IMR-90 (cell line): ENCODE data around the gene COL4A5. TPM values are rescaled to one million over a fixed set of nuclear protein-coding genes. Genes with fewer than 3 reads are reported as not detected.

Source experiments
- ATAC-seq: fragments of 200-7000 bp; cut with Tn5 transposase; 2 replicates; pipeline ENCODE4 v1.9.1; 2020; ENCODE audit warnings: low read depth, mild to moderate bottlenecking, moderate library complexity
- BruUV-seq: library from RNA; stranded (reverse); fragments of 400-500 nt; replicated peaks from 2 replicates; lab custom pipeline; 2021; lab: Mats Ljungman, UMichigan
- CTCF ChIA-PET: fragments of 300-600 bp; formaldehyde crosslinking; extraction: SDS; loops from one replicate; lab custom pipeline; 2021; ENCODE audit warnings: antibody characterized with exemption; lab: Yijun Ruan, JAX
- POLR2A ChIA-PET: fragments of 300-600 bp; sonication (Branson Sonifier 250); formaldehyde crosslinking; loops from one replicate; lab custom pipeline; 2022; ENCODE audit warnings: antibody characterized with exemption; ENCODE audit not compliant: unreplicated experiment; lab: Charles Lee
- DNase-seq: peaks from one replicate; pipeline ENCODE4 v3.0.0; 2013
- H2AFZ ChIP-seq: replicated peaks from 2 replicates; pipeline ENCODE3; 2013; ENCODE audit warnings: low read length, mild to moderate bottlenecking; ENCODE audit not compliant: poor library complexity
- H2AK5ac ChIP-seq: 2 replicates; pipeline ENCODE4 v1.6.1; 2013; ENCODE audit warnings: low read depth, low read length, inconsistent platforms
- H2AK9ac ChIP-seq: replicated peaks from 2 replicates; pipeline ENCODE3; 2013; ENCODE audit warnings: mild to moderate bottlenecking, low read depth, low read length, moderate library complexity; ENCODE audit not compliant: poor library complexity
- H2BK120ac ChIP-seq: 2 replicates; pipeline ENCODE4 v1.6.1; 2013; ENCODE audit warnings: low read depth, low read length, inconsistent platforms
- H2BK15ac ChIP-seq: 3 replicates; pipeline ENCODE4 v1.6.1; 2013; ENCODE audit warnings: low read depth, low read length, inconsistent platforms
- H2BK20ac ChIP-seq: 2 replicates; pipeline ENCODE4 v1.6.1; 2013; ENCODE audit warnings: low read depth, mild to moderate bottlenecking, inconsistent platforms, low read length, moderate library complexity
- H2BK5ac ChIP-seq: 2 replicates; pipeline ENCODE4 v1.6.1; 2013; ENCODE audit warnings: mild to moderate bottlenecking, low read depth, low read length, inconsistent platforms; ENCODE audit not compliant: poor library complexity, severe bottlenecking
- H3K14ac ChIP-seq: replicated peaks from 2 replicates; pipeline ENCODE4 v1.6.1; 2013; ENCODE audit warnings: low read depth, low read length, inconsistent platforms
- H3K18ac ChIP-seq: 2 replicates; pipeline ENCODE4 v1.6.1; 2013; ENCODE audit warnings: low read depth, low read length, control low read depth
- H3K23ac ChIP-seq: 2 replicates; pipeline ENCODE4 v1.6.1; 2013; ENCODE audit warnings: low read depth, low read length, inconsistent platforms
- H3K27ac ChIP-seq: 2 replicates; pipeline ENCODE4 v1.5.1; 2013; ENCODE audit warnings: mild to moderate bottlenecking, control low read depth, low read length; ENCODE audit not compliant: insufficient read depth
- H3K27me3 ChIP-seq: 2 replicates; pipeline ENCODE4 v1.6.1; 2013; ENCODE audit warnings: low read length; ENCODE audit not compliant: control insufficient read depth, insufficient read depth
- H3K36me3 ChIP-seq: 2 replicates; pipeline ENCODE4 v1.6.1; 2013; ENCODE audit warnings: low read length, mixed read lengths; ENCODE audit not compliant: control insufficient read depth, insufficient read depth
- H3K4ac ChIP-seq: 2 replicates; pipeline ENCODE4 v1.6.1; 2013; ENCODE audit warnings: low read depth, low read length, inconsistent platforms
- H3K4me1 ChIP-seq: 2 replicates; pipeline ENCODE4 v1.6.1; 2013; ENCODE audit warnings: low read length, mixed read lengths; ENCODE audit not compliant: control insufficient read depth, insufficient read depth
- H3K4me2 ChIP-seq: 2 replicates; pipeline ENCODE4 v1.6.1; 2013; ENCODE audit warnings: low read depth, mild to moderate bottlenecking, control low read depth, low read length, moderate library complexity
- H3K4me3 ChIP-seq: 2 replicates; pipeline ENCODE4 v1.5.1; 2013; ENCODE audit warnings: low read depth, mild to moderate bottlenecking, control low read depth, low read length, moderate library complexity; ENCODE audit not compliant: insufficient read depth
- H3K56ac ChIP-seq: 2 replicates; pipeline ENCODE4 v1.6.1; 2013; ENCODE audit warnings: low read length, inconsistent platforms; ENCODE audit not compliant: insufficient read depth; ENCODE audit errors: extremely low read depth
- H3K79me1 ChIP-seq, 2 experiments: 2 replicates each; pipeline ENCODE4 v1.6.1; 2013; ENCODE audit warnings: low read length in 2 of 2, inconsistent platforms in 1 of 2, low read depth in 1 of 2
- H3K9ac ChIP-seq: 2 replicates; pipeline ENCODE4 v1.6.1; 2013; ENCODE audit warnings: low read depth, low read length, control low read depth
- H3K9me1 ChIP-seq: 2 replicates; pipeline ENCODE4 v1.6.1; 2013; ENCODE audit warnings: low read length, inconsistent platforms; ENCODE audit not compliant: insufficient read depth
- H3K9me3 ChIP-seq: 2 replicates; pipeline ENCODE4 v1.6.1; 2013; ENCODE audit warnings: low read length; ENCODE audit not compliant: control insufficient read depth, insufficient read depth
- H4K20me1 ChIP-seq: 2 replicates; pipeline ENCODE4 v1.6.1; 2013; ENCODE audit warnings: low read length, inconsistent platforms; ENCODE audit not compliant: insufficient read depth
- H4K5ac ChIP-seq: 2 replicates; pipeline ENCODE4 v1.6.1; 2013; ENCODE audit warnings: mild to moderate bottlenecking, low read depth, low read length, control low read depth
- H4K8ac ChIP-seq, 2 experiments: 2 replicates each; pipeline ENCODE4 v1.6.1; 2013; ENCODE audit warnings: low read depth in 2 of 2, low read length in 2 of 2, control low read depth in 1 of 2, inconsistent platforms in 1 of 2
- H4K91ac ChIP-seq: 2 replicates; pipeline ENCODE4 v1.6.1; 2013; ENCODE audit warnings: low read depth, low read length, inconsistent platforms; ENCODE audit not compliant: insufficient read depth
- BHLHE40 ChIP-seq: fragments of 150-350 bp; IDR thresholded peaks from 2 replicates; pipeline ENCODE4 v1.6.1; 2016; ENCODE audit warnings: mild to moderate bottlenecking, low read depth, low read length
- CEBPB ChIP-seq: IDR thresholded peaks from 2 replicates; pipeline ENCODE4 v1.6.1; 2012; ENCODE audit warnings: low read depth, low read length, improper control_type of control experiment
- CHD1 ChIP-seq: IDR thresholded peaks from 2 replicates; pipeline ENCODE4 v1.6.1; 2012; ENCODE audit warnings: low read depth, low read length, improper control_type of control experiment
- ELK1 ChIP-seq: fragments of 150-350 bp; IDR thresholded peaks from 2 replicates; pipeline ENCODE4 v1.6.1; 2016; ENCODE audit warnings: low read depth, mild to moderate bottlenecking, low read length, moderate library complexity, borderline replicate concordance
- FOS ChIP-seq: fragments of 150-350 bp; IDR thresholded peaks from 2 replicates; pipeline ENCODE4 v1.6.1; 2016; ENCODE audit warnings: low read depth, low read length
- MAFK ChIP-seq: IDR thresholded peaks from 2 replicates; pipeline ENCODE4 v1.6.1; 2012; ENCODE audit warnings: low read depth, low read length, improper control_type of control experiment
- MAZ ChIP-seq: IDR thresholded peaks from 2 replicates; pipeline ENCODE4 v1.6.1; 2012; ENCODE audit warnings: low read depth, mild to moderate bottlenecking, low read length, improper control_type of control experiment, moderate library complexity, borderline replicate concordance
- MXI1 ChIP-seq: IDR thresholded peaks from 2 replicates; pipeline ENCODE4 v1.6.1; 2012; ENCODE audit warnings: low read depth, mild to moderate bottlenecking, low read length, moderate library complexity, borderline replicate concordance
- NFE2L2 ChIP-seq: fragments of 150-350 bp; IDR thresholded peaks from 2 replicates; pipeline ENCODE4 v1.6.1; 2016; ENCODE audit warnings: low read depth, mild to moderate bottlenecking, low read length
- POLR2A ChIP-seq: IDR thresholded peaks from 2 replicates; pipeline ENCODE4 v1.6.1; 2012; ENCODE audit warnings: mild to moderate bottlenecking, low read depth, low read length
- RAD21 ChIP-seq: IDR thresholded peaks from 2 replicates; pipeline ENCODE4 v1.6.1; 2012; ENCODE audit warnings: low read length, improper control_type of control experiment
- RCOR1 ChIP-seq: IDR thresholded peaks from 2 replicates; pipeline ENCODE4 v1.6.1; 2012; ENCODE audit warnings: mild to moderate bottlenecking, low read length, improper control_type of control experiment; ENCODE audit not compliant: insufficient replicate concordance
- RFX5 ChIP-seq: IDR thresholded peaks from 2 replicates; pipeline ENCODE4 v1.8.0; 2012; ENCODE audit warnings: low read depth, mild to moderate bottlenecking, low read length, moderate library complexity
- SMC3 ChIP-seq: fragments of 150-350 bp; IDR thresholded peaks from 2 replicates; pipeline ENCODE4 v1.6.1; 2016; ENCODE audit warnings: low read depth, mild to moderate bottlenecking, antibody characterized with exemption, low read length, moderate library complexity
- WGBS, 2 experiments: methylation state at CpG; one replicate each; pipeline versions ENCODE4 v1.1.5 to v1.1.7; 2013; ENCODE audit warnings: missing lambda C conversion rate in 2 of 2; ENCODE audit not compliant: insufficient read length in 1 of 2; ENCODE audit errors: extremely low coverage in 2 of 2; 5-methylcytosine and 5-hydroxymethylcytosine counted together
- dilution Hi-C: fragments of 300-500 bp; cut with HindIII; formaldehyde crosslinking; loops from one replicate; pipeline ENCODE4 v1.14.3; 2018; ENCODE audit warnings: low sequenced_read_pairs; ENCODE audit not compliant: unreplicated experiment
- in situ Hi-C: fragments of 300-500 bp; cut with MboI; formaldehyde crosslinking; loops from 3 replicates; pipeline ENCODE4 v1.14.3; 2019; ENCODE audit warnings: low sequenced_read_pairs, inconsistent platforms, mixed read lengths
- intact Hi-C: fragments of 100-400 bp; cut with micrococcal nuclease; formaldehyde crosslinking; loops from 2 replicates; pipeline ENCODE4 v1.10.0; 2022
- polyA plus RNA-seq, 3 experiments: library from polyadenylated mRNA; depleted of rRNA; stranded (reverse); fragments of >200 nt; gene quantifications; 2 replicates each; pipeline ENCODE4 v1.2.3, GENCODE V29; 2012; ENCODE audit warnings: low replicate concordance in 1 of 3
- total RNA-seq: library from RNA; depleted of rRNA; stranded (reverse); fragments of >200 nt; gene quantifications from 2 replicates; pipeline ENCODE4 v1.2.3, GENCODE V29; 2012
- TF ChIP-seq, protein P1 (sequence below): fragments of 150-350 bp; IDR thresholded peaks from 2 replicates; pipeline ENCODE4 v1.6.1; 2017; ENCODE audit warnings: mild to moderate bottlenecking, antibody characterized with exemption, low read length, low read depth
- TF ChIP-seq, protein P2 (sequence below): conservative IDR thresholded peaks from 2 replicates; pipeline ENCODE4 v1.5.1; 2012; ENCODE audit warnings: mild to moderate bottlenecking, low read depth, low read length, improper control_type of control experiment

Gene COL4A5
- total and polyA plus RNA-seq, 2 of the 4 experiments (the other 2 are of a cell fraction): 16.3 to 26.6 TPM

DNA sequence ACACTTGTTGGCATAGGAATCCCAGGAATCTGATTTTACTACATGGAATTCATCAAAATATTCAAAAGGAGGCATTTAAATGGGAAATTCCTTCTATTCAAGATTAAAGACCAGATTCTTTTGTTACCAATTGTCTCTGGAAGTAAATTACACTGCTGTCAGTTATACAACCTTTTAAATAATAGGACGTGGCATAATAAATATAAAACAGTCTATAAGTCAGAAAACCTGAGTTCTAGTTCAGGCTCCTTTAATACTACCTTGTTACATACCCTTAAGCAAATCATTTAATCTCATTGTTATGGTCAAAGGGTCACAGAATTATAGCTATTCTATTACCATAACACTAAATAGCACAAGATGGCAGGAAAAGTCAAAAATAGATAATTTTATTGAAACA lies 20.2 kb upstream of the COL4A5 start:
- in situ Hi-C loops: no loop called here
- Histone ChIP-seq H2BK20ac (no peak overlapping the region), H3K27ac (no peak overlapping the region), H4K8ac (no peak overlapping the region), H3K14ac (no peak overlapping the region), H3K9me3 (no peaks in the 10 kb centered on the region), H4K20me1 (no peaks in the 10 kb centered on the region; the same call in 1 of the 2 replicates), H2AFZ (no peak overlapping the region), H3K4me1 (no peaks in the 10 kb centered on the region), H3K36me3 (no peaks in the 10 kb centered on the region), H2BK120ac (no peak overlapping the region), H2BK15ac (no peak overlapping the region), H2AK9ac (no peak overlapping the region), H4K91ac (no peak overlapping the region), H3K4ac (no peak overlapping the region), H3K9me1 (no peaks in the 10 kb centered on the region), H3K18ac (no peak overlapping the region), H3K4me2 (no peak overlapping the region), H3K56ac (no peak overlapping the region), H3K4me3 (no peak overlapping the region), H3K23ac (no peak overlapping the region), H3K27me3 (peaks cover 6% of the 10 kb centered on the region), H4K5ac (no peak overlapping the region), H2BK5ac (no peak overlapping the region), H2AK5ac (no peak overlapping the region), H3K9ac (no peak overlapping the region), H3K79me1 (no peaks in the 10 kb centered on the region)
- intact Hi-C loops: no loop called here
- ChIA-PET CTCF (no interaction called here), POLR2A (no interaction called here)
- TF ChIP-seq POLR2A (no peak), RCOR1 (no peak), ELK1 (no peak), RAD21 (no peak), MXI1 (no peak), FOS (no peak), NFE2L2 (no peak), BHLHE40 (no peak), CEBPB (no peak), RFX5 (no peak), MAZ (no peak), MAFK (no peak), CHD1 (no peak), SMC3 (no peak)
- TF ChIP-seq, protein P1, sequence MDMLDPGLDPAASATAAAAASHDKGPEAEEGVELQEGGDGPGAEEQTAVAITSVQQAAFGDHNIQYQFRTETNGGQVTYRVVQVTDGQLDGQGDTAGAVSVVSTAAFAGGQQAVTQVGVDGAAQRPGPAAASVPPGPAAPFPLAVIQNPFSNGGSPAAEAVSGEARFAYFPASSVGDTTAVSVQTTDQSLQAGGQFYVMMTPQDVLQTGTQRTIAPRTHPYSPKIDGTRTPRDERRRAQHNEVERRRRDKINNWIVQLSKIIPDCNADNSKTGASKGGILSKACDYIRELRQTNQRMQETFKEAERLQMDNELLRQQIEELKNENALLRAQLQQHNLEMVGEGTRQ: no peak
- TF ChIP-seq, protein P2, sequence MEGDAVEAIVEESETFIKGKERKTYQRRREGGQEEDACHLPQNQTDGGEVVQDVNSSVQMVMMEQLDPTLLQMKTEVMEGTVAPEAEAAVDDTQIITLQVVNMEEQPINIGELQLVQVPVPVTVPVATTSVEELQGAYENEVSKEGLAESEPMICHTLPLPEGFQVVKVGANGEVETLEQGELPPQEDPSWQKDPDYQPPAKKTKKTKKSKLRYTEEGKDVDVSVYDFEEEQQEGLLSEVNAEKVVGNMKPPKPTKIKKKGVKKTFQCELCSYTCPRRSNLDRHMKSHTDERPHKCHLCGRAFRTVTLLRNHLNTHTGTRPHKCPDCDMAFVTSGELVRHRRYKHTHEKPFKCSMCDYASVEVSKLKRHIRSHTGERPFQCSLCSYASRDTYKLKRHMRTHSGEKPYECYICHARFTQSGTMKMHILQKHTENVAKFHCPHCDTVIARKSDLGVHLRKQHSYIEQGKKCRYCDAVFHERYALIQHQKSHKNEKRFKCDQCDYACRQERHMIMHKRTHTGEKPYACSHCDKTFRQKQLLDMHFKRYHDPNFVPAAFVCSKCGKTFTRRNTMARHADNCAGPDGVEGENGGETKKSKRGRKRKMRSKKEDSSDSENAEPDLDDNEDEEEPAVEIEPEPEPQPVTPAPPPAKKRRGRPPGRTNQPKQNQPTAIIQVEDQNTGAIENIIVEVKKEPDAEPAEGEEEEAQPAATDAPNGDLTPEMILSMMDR: no peak
- no CpG with 5 or more reads among the region's 1 CpG for WGBS, 2 experiments
- ATAC-seq (no peak), DNase-seq (no peak)
- dilution Hi-C loops: no loop called here
- BruUV-seq: no TSS peak
